GM19452 (cell line): ENCODE measurements around the gene TPO.

Experiments
- ATAC-seq: cut with Tn5 transposase; IDR thresholded peaks from one replicate; pipeline ENCODE4 v1.9.1; 2021; ENCODE audit not compliant: unreplicated experiment

The TPO gene

GRCh38 chr2:1518867-1519530 lies 105.7 kb downstream of the TPO start:
- ATAC-seq = no peak

GRCh38 chr2:1521191-1521877 lies 108.1 kb downstream of the TPO start:
- ATAC-seq = no peak

DNA sequence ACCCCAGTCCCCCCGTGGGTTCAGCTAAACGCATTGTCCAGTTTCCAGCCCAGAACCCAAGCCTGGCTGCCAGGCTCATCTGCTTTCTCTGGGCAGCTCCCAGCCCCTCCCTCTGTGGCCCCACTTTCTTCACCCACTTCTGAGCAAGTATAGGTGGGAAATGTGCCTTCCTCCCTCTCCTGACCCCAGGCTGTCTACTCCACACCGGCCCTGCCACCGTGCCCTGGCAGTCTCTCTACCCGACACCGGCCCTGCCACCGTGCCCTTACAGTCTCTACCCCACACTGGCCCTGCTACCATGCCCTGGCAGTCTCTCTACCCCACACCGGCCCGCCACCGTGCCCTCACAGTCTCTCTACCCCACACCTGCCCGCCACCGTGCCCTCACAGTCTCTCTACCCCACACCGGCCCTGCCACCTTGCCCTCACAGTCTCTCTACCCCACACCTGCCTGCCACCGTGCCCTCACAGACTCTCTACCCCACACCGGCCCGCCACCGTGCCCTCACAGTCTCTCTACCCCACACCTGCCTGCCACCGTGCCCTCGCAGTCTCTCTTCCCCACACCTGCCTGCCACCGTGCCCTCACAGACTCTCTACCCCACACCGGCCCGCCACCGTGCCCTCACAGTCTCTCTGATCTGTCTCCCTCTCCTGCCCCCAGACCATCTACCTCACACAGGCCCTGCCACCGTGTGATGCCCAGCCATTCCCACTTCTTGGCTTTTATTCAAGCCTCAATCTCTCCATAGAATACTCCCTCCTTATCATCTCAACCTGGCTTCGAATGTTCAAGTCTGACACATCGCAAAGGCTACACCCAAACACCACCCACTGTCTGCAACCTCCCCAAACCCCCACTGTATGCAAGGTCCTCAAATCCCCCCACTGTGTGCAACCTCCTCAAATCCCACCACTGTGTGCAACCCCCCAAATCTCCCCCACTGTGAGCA lies 108.9 kb downstream of the TPO start:
- ATAC-seq = no peak

DNA sequence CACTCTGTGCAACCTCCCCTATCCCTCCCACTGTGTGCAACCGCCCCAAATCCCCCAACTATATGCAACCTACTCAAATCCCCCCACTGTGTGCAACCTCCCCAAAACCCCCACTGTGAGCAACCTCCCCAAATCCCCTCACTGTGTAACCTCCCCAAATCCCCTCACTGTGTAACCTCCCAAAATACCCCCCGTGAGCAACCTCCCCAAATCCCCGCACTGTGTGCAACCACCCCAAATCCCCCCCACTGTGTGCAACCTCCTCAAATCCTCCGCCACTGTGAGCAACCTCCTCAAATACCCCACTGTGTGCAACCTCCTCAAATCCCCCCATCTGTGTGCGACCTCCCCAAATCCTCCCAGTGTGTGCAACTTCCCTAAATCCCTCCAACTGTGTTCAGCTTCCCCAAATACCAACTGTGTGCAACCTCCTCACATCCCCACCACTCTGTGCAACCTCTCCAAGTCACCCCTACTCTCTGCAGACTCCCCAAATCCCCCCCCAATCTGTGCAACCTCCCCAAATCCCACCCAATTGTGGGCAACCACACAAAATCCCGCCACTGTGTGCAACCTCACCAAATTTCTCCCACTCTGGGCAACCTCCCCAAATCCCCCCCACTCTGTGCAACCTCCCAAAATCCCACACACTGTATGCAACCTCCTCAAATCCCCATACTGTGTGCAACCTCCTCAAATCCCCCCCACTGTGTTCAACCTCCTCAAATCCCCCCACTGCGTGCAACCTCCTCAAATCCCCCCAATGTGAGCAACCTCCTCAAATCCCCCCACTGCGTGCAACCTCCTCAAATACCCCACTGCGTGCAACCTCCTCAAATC lies 114.1 kb downstream of the TPO start:
- no peak for ATAC-seq

DNA sequence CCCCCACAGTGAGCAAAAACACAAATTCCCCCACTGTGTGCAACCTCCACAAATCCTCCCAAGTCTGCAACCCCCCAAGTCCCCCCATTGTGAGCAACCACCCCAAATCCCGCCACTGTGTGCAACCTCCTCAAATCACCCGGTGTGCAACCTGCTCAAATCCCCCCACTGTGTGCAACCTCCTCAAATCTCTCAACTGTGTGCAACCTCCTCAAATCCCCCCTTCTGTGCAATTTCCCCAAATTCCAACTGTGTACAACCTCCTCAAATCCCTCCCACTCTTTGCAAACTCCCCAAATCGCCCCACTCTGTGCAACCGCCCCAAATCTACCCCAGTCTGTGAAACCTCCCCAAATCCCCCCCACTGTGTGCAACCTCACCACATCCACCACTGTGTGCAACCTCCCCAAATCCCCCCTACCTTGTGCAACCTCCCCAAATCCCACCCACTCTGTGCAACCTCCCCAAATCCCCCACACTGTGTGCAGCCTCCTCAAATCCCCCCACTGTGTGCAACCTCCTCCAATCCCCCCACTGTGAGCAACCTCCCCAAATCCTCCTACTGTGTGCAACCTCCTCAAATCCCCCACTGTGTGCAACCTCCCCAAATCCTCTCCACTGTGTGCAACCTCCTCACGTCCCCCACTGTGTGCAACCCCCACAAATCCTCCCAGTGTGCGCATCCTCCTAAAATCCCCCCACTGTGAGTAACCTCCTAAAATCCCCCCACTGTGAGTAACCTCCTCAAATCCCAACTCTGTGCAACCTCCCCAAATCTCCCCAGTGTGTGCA lies 115.2 kb downstream of the TPO start:
- ATAC-seq = no peak

- ATAC-seq = no peak
These were observed 125.4 kb downstream of the TPO start for GRCh38 chr2:1538663-1539062.

- no peak for ATAC-seq
These were observed 126.2 kb downstream of the TPO start for GRCh38 chr2:1539441-1539840.

DNA sequence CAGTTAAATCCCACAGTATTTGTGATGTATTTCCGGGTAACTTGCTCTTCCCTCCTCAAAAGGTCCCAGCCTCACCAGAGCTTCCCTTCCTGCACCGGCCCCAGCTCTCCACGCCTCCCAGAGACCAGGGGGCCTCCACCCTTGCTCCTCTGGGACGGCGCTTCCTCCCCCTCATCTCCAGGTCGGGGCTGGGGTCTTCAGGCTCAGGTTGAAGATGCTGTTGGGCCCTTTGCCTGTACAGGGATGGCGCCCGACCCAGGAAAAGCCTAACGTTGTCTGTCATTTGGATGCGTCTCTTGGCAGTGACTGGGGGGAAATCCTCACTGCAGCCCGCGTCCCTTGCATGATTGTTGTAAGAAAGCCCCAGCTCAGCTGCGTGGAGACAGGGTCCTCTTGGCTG lies 126.7 kb downstream of the TPO start:
- no peak for ATAC-seq

GRCh38 chr2:1540481-1540880 lies 127.2 kb downstream of the TPO start:
- ATAC-seq = no peak

- no peak for ATAC-seq
These were observed 127.8 kb downstream of the TPO start for GRCh38 chr2:1541040-1541439.

DNA sequence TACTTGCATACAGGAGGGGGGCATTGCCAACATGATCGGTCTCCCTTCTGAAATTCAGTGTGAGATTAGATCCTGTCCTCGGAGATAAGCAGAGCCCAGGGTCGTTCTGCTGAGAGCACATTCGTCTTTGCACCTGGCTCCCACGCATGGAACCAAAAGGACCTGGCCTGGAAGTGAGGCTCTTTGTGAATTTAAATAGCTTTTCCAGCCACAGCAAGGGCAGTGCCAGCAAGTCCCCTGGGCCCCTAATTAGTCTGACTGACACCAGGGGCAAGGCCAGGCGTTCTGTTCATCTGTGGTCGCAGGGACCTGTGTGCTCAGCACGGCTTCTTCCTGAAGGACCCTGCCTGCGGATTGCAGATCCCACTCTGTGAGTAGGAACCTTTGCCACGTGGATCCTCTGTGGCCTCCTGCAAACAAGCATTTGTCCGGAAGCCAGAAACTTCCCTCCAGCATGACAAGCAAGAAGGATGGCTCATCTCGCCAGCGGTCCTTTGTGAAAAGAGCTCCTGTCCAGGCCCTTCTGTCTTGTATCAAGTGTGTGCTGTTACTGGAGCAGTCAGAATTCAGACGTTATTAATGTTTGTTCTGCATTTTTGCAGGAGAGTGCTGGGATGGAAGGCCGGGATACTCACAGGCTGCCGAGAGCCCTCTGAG lies 128.7 kb downstream of the TPO start:
- no peak for ATAC-seq

DNA sequence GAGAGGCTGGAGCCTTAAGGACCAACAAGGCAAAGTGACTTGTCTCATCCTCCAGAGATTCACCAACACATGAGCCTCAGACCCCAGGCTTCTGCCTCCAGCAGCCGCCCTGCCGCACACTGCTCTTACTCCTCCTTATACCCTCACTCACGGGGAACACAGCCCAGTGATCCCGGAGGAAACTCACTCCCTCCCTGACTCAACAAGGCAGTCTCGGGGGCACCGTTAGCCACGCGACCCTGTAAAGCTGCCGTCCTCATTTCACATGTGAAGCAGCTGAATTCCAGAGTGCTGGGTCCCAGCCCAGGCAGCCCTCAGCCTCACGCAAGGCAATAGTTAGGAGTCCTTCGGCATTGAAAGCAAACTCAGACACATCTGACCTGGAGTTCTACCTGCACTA lies 129.7 kb downstream of the TPO start:
- no peak for ATAC-seq

GRCh38 chr2:1543776-1544477 lies 130.7 kb downstream of the TPO start:
- ATAC-seq = no peak

DNA sequence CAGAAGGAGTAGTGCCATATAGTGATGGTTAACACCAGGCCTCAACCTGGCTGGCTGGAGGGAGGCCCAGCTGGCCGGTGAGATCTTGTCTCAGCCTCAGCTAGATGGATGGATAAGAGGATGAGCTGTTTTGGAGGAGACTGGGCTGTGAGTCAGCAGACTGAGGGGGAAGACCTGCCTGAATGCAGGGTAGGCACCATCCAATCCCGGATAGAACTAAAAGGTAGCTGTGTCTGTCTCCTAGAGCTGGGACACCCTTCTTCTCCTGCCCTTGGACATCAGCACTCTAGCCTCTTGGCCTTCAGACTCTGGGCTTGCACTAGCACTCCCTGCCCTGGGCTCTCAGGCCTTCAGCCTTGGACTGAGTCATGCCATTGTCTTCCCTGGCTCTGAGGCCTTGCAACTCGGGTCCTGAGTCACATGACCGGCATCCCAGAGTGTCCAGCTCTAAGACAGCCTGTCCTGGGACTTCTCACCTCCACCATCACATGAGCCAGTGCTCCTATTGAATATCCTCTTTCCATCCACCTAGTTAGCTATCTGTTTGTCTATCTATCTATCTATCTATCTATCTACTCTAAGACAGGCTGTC lies 131.3 kb downstream of the TPO start:
- ATAC-seq = no peak

- ATAC-seq = no peak
These were observed 132.8 kb downstream of the TPO start for GRCh38 chr2:1546023-1546591.

DNA sequence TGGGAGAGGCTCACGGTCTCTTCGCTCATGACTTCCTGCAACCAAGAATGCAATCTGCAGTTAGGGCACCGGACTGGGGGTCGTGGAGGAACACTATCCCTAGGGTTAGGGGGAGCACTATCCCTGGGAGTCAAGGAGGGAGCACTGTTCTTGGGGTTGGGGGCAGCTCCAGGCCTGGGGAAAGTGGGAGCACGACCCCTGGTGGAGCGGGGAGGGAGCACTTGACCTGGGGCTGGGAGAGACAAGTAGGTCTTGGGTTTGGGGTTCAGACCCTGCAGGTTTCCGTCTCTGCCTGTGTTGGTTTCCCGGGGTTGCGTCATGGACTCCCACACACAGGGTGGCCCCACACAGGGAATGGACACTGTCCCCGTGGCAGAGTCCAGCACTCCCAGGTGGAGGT lies 133.6 kb downstream of the TPO start:
- no peak for ATAC-seq

- ATAC-seq = no peak
These were observed 135.8 kb downstream of the TPO start for GRCh38 chr2:1548910-1549673.
